HG03457 (cell line): Measurements from ENCODE around the gene KCNE1.
"Not testable (repeated sequence)": the region's sequence is repeated elsewhere in the genome, so short reads cannot be mapped to it uniquely, and the experiment has no call there.

Experiments used
- ATAC-seq: cut with Tn5 transposase; IDR thresholded peaks from one replicate; pipeline ENCODE4 v1.9.1; 2021; ENCODE audit warnings: moderate number of reproducible peaks; ENCODE audit not compliant: unreplicated experiment

KCNE1 gene

GRCh38 chr21:34511787-34512455 is at the start of gene KCNE1:
KCNE1 (minus strand) TSS chr21:34512210; CDS start chr21:34449634, 62,576 bp downstream.
- no peak for ATAC-seq

- no peak for ATAC-seq
These were observed 49.8 kb upstream of the KCNE1 start for GRCh38 chr21:34561806-34562205.

GRCh38 chr21:34560609-34561008 is 48.6 kb upstream of the KCNE1 start:
- no peak for ATAC-seq

- ATAC-seq = no peak
These were observed 48.0 kb upstream of the KCNE1 start for GRCh38 chr21:34560021-34560420.

- no peak for ATAC-seq
These were observed 47.1 kb upstream of the KCNE1 start for GRCh38 chr21:34559089-34559631.

GRCh38 chr21:34558166-34558565 is 46.2 kb upstream of the KCNE1 start:
- no peak for ATAC-seq

GRCh38 chr21:34557261-34557660 is 45.3 kb upstream of the KCNE1 start:
- ATAC-seq = no peak

- not testable (repeated sequence) for ATAC-seq
These were observed 42.7 kb upstream of the KCNE1 start for GRCh38 chr21:34554670-34555069.

GRCh38 chr21:34554227-34554626 is 42.2 kb upstream of the KCNE1 start:
- ATAC-seq = no peak

GRCh38 chr21:34553151-34553952 is 41.3 kb upstream of the KCNE1 start:
- no peak for ATAC-seq

- ATAC-seq = no peak
These were observed 40.5 kb upstream of the KCNE1 start for GRCh38 chr21:34552360-34553098.

- no peak for ATAC-seq
These were observed 38.3 kb upstream of the KCNE1 start for GRCh38 chr21:34550182-34550799.

GRCh38 chr21:34548781-34549376 is 36.9 kb upstream of the KCNE1 start:
- no peak for ATAC-seq

- ATAC-seq = no peak
These were observed 34.5 kb upstream of the KCNE1 start for GRCh38 chr21:34546542-34546941.

GRCh38 chr21:34545079-34545884 is 33.3 kb upstream of the KCNE1 start:
- ATAC-seq = peak; percentile 85

GRCh38 chr21:34544032-34544496 is 32.1 kb upstream of the KCNE1 start:
- ATAC-seq = no peak

GRCh38 chr21:34543017-34543416 is 31.0 kb upstream of the KCNE1 start:
- ATAC-seq = no peak

- no peak for ATAC-seq
These were observed 28.2 kb upstream of the KCNE1 start for GRCh38 chr21:34540206-34540605.

- ATAC-seq = no peak
These were observed 25.8 kb upstream of the KCNE1 start for GRCh38 chr21:34537838-34538237.

- no peak for ATAC-seq
These were observed 24.8 kb upstream of the KCNE1 start for GRCh38 chr21:34536820-34537219.
